Stomach (tissue), 9 donors: ENCODE results near the gene CREB1. TPM values are rescaled to one million over a fixed set of nuclear protein-coding genes. Genes with fewer than 3 reads are reported as not detected.

Experiments
- DNase-seq, 2 donors: peaks; one replicate each; pipeline versions ENCODE4 v3.0.0 to v3.0.0-alpha.2; 2013 to 2019
- H3K27ac ChIP-seq, 5 donors: fragments of 200-600 bp in 4 of 5; sonication (generic) in 4 of 5; one replicate each; pipeline ENCODE4 v1.5.1; 2013 to 2019; ENCODE audit warnings: mild to moderate bottlenecking in 1 of 5, moderate library complexity in 1 of 5
- H3K27me3 ChIP-seq, 3 donors: fragments of 200-600 bp; sonication (generic); one replicate each; pipeline ENCODE4 v1.5.1; 2017 to 2019; ENCODE audit warnings: mixed run types in 1 of 3
- H3K36me3 ChIP-seq, 4 donors: fragments of 200-600 bp; sonication (generic); 1 replicate in 3 of 4; 2 replicates in 1 of 4; pipeline ENCODE4 v1.5.1; 2016 to 2019
- H3K4me1 ChIP-seq, 4 donors: fragments of 200-600 bp; sonication (generic); one replicate each; pipeline ENCODE4 v1.5.1; 2016 to 2019
- H3K4me3 ChIP-seq, 4 donors: fragments of 200-600 bp; sonication (generic) in 3 of 4; one replicate each; pipeline ENCODE4 v1.5.1; 2016 to 2019; ENCODE audit warnings: mild to moderate bottlenecking in 1 of 4
- H3K9me3 ChIP-seq, 4 donors: fragments of 200-600 bp; sonication (generic); one replicate each; pipeline ENCODE4 v1.5.1; 2016 to 2019
- CTCF ChIP-seq, 7 experiments: fragments of 450-650 bp in 4 of 7; fragments of 200-600 bp in 3 of 7; sonication (generic) in 3 of 7; IDR thresholded peaks; one replicate each; pipeline ENCODE4 v1.5.1; 2016 to 2019; ENCODE audit warnings: antibody characterized with exemption in 7 of 7, control low read depth in 2 of 7, mild to moderate bottlenecking in 1 of 7
- EP300 ChIP-seq: sonication (generic); formaldehyde crosslinking; IDR thresholded peaks from one replicate; pipeline ENCODE4 v1.6.1; 2017; ENCODE audit warnings: antibody characterized with exemption
- POLR2A ChIP-seq, 4 donors: fragments of 450-650 bp; IDR thresholded peaks; one replicate each; pipeline ENCODE4 v1.6.1; 2016; ENCODE audit warnings: antibody characterized with exemption in 4 of 4, control low read depth in 2 of 4, mild to moderate bottlenecking in 1 of 4, moderate library complexity in 1 of 4
- POLR2AphosphoS5 ChIP-seq, 3 donors: sonication (generic); formaldehyde crosslinking; IDR thresholded peaks; one replicate each; pipeline ENCODE4 v1.6.1; 2016; ENCODE audit warnings: antibody characterized with exemption in 3 of 3
- WGBS, 5 donors: extraction: QIAGEN DNeasy Blood & Tissue Kit in 3 of 5; methylation state at CpG; one replicate each; pipeline versions ENCODE4 v1.1.5 to v1.1.7; 2013 to 2018; 5-methylcytosine and 5-hydroxymethylcytosine counted together
- intact Hi-C: fragments of 100-400 bp; cut with DNase I; formaldehyde crosslinking; loops from one replicate; pipeline ENCODE4 v1.15.1; 2023; ENCODE audit warnings: low total_unique reads
- polyA plus RNA-seq, 3 donors: library from polyadenylated mRNA; stranded (reverse); fragments of 200-250 nt; gene quantifications; one replicate each; pipeline ENCODE4 v1.2.3, GENCODE V29; 2013
- total RNA-seq, 5 donors: library from RNA; depleted of rRNA; stranded (reverse); fragments of >200 nt; gene quantifications; one replicate each; pipeline versions ENCODE4 v1.1.0 to v1.2.3, GENCODE V29; 2014 to 2016
- donor health status: healthy with polysubstance abuse.
- donor health status: Bipolar disorder and iron deficiency.
- donor health status: healthy.

CREB1 gene
- total and polyA plus RNA-seq, 8 donors = 5.2 to 58.6 (median 16.3) TPM

- Histone ChIP-seq H3K36me3 (peaks cover 3 to 86% (median 76%) of the 10 kb centered on the region in 4 donors), H3K27ac (no peak overlapping the region), H3K9me3 (no peaks in the 10 kb centered on the region), H3K27me3 (no peaks in the 10 kb centered on the region), H3K4me3 (no peak overlapping the region), H3K4me1 (no peaks in the 10 kb centered on the region)
- no peak for DNase-seq
- TF ChIP-seq POLR2AphosphoS5 (IDR thresholded peaks at IDR 0.05) = no peak
- no peak for TF ChIP-seq EP300
- no peak for TF ChIP-seq POLR2A (IDR thresholded peaks at IDR 0.05)
- TF ChIP-seq CTCF (IDR thresholded peaks at IDR 0.05) = no peak
- intact Hi-C loops = no loop called here
- WGBS, 5 donors = 73 to 83% (median 78%) methylated on average over 3 of the region's 3 CpGs
Measured at GRCh38 chr2:207571370-207571769, 41.6 kb downstream of the CREB1 start.

DNA sequence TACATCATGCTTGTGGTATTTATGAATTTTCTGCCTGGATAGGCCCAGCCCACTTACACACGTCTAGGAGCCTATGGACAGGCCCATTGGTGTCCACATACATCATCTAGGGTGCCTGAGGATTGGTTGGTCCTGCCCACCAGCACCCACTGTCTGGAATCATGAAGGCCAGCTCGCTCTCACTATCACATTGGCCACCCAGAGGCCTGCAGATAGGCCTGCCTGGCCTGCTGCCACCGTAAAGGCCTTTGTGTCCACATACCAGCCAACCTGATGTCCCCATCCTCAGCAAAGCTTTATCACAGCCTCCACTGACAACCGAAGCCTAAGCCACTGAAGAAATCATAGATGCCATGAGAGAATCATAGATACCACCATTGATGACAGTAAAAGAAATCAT is 55.2 kb downstream of the CREB1 start:
- WGBS, 5 donors = 92 to 99% (median 97%) methylated on average over 4 of the region's 4 CpGs
- peaks cover 17 to 72% (median 67%) of the 10 kb centered on the region in 4 donors for H3K36me3 ChIP-seq
- no peaks in the 10 kb centered on the region for H3K9me3 ChIP-seq
- DNase-seq = no peak
- no peak overlapping the region for H3K4me3 ChIP-seq
- H3K27ac ChIP-seq = no peak overlapping the region
- H3K4me1 ChIP-seq = no peaks in the 10 kb centered on the region
- TF ChIP-seq POLR2A (IDR thresholded peaks at IDR 0.05) (no peak), POLR2AphosphoS5 (IDR thresholded peaks at IDR 0.05) (no peak), EP300 (no peak), CTCF (IDR thresholded peaks at IDR 0.05) (no peak)
- H3K27me3 ChIP-seq = no peaks in the 10 kb centered on the region
- intact Hi-C loops = no loop called here

DNA sequence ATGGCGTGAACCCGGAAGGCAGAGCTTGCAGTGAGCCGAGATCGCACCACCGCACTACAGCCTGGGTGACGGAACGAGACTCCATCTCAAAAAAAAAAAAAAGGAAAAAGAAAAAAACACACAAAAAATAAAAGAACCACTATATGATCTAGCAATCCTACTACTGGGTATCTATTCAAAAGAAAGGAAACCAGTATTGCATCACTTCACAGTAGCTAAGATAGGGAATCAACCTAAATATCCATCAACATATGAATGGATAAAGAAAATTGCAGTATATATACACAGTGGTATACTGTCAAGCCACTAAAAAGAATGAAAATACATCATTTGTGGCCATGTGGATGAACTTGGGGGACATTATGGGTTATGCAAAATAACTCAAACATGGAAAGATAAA is 57.5 kb downstream of the CREB1 start:
- Histone ChIP-seq H3K4me1 (no peaks in the 10 kb centered on the region), H3K9me3 (peaks cover 0 to 13% (median 6%) of the 10 kb centered on the region in 4 donors), H3K4me3 (no peak overlapping the region), H3K36me3 (peaks cover 15 to 76% (median 68%) of the 10 kb centered on the region in 4 donors), H3K27me3 (no peaks in the 10 kb centered on the region), H3K27ac (no peak overlapping the region)
- 94 to 99% (median 99%) methylated on average over 7 of the region's 7 CpGs for WGBS, 5 donors
- intact Hi-C loops = no loop called here
- no peak for DNase-seq
- TF ChIP-seq EP300 (no peak), POLR2AphosphoS5 (IDR thresholded peaks at IDR 0.05) (no peak), CTCF (IDR thresholded peaks at IDR 0.05) (no peak), POLR2A (IDR thresholded peaks at IDR 0.05) (no peak)

GRCh38 chr2:207589143-207589542 is 59.4 kb downstream of the CREB1 start:
- TF ChIP-seq EP300 = no peak
- no peak for TF ChIP-seq POLR2AphosphoS5 (IDR thresholded peaks at IDR 0.05)
- TF ChIP-seq POLR2A (IDR thresholded peaks at IDR 0.05) = no peak
- TF ChIP-seq CTCF (IDR thresholded peaks at IDR 0.05) = no peak
- no peak overlapping the region for H3K27ac ChIP-seq
- no peaks in the 10 kb centered on the region for H3K4me1 ChIP-seq
- no peak for DNase-seq
- intact Hi-C loops = no loop called here
- H3K4me3 ChIP-seq = no peak overlapping the region
- H3K9me3 ChIP-seq = peaks cover 0 to 17% (median 7%) of the 10 kb centered on the region in 4 donors
- H3K27me3 ChIP-seq = no peaks in the 10 kb centered on the region
- H3K36me3 ChIP-seq = peaks cover 15 to 78% (median 67%) of the 10 kb centered on the region in 4 donors
